Transverse colon (tissue), 4 donors: Measurements from ENCODE around the gene MYH13.

Experiments used
- POLR2A ChIP-seq: fragments of 450-650 bp; IDR thresholded peaks from one replicate; pipeline ENCODE4 v1.6.1; 2016; ENCODE audit warnings: antibody characterized with exemption, mild to moderate bottlenecking, moderate library complexity
- POLR2AphosphoS5 ChIP-seq, 3 donors: sonication (generic); formaldehyde crosslinking; IDR thresholded peaks; one replicate each; pipeline ENCODE4 v1.6.1; 2016; ENCODE audit warnings: antibody characterized with exemption in 3 of 3
- TF ChIP-seq, protein P1 (sequence below), 5 experiments: fragments of 200-600 bp in 3 of 5; fragments of 450-650 bp in 2 of 5; sonication (generic) in 3 of 5; IDR thresholded peaks; 1 replicate in 2 of 5; 2 replicates in 3 of 5; pipeline ENCODE4 v1.5.1; 2016 to 2017; ENCODE audit warnings: antibody characterized with exemption in 5 of 5, inconsistent platforms in 3 of 5, mild to moderate bottlenecking in 2 of 5, moderate library complexity in 1 of 5

DNA sequence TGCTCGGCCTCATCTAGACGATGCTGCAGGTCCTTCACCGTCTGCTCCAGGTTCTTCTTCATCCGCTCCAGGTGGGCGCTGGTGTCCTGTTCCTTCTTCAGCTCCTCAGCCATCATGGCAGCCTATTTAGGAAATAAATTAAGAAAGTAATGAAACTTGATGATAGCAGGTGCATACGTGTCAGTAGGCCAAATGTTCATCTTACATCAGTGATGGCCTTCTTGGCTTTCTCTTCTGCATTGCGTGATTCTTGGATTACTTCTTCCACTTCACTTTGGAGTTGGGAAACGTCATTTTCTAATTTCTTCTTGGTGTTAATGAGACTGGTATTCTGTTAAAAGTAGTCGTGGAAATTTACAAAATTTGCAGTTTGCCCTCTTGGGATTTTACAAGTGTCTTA is 20.1 kb upstream of the MYH13 start:
- TF ChIP-seq, protein P1, sequence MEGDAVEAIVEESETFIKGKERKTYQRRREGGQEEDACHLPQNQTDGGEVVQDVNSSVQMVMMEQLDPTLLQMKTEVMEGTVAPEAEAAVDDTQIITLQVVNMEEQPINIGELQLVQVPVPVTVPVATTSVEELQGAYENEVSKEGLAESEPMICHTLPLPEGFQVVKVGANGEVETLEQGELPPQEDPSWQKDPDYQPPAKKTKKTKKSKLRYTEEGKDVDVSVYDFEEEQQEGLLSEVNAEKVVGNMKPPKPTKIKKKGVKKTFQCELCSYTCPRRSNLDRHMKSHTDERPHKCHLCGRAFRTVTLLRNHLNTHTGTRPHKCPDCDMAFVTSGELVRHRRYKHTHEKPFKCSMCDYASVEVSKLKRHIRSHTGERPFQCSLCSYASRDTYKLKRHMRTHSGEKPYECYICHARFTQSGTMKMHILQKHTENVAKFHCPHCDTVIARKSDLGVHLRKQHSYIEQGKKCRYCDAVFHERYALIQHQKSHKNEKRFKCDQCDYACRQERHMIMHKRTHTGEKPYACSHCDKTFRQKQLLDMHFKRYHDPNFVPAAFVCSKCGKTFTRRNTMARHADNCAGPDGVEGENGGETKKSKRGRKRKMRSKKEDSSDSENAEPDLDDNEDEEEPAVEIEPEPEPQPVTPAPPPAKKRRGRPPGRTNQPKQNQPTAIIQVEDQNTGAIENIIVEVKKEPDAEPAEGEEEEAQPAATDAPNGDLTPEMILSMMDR (IDR thresholded peaks at IDR 0.05) = no peak
- no peak for TF ChIP-seq POLR2A
- TF ChIP-seq POLR2AphosphoS5 (IDR thresholded peaks at IDR 0.05) = no peak
